Kidney epithelial cell (primary cell): Measurements from ENCODE around the gene MEOX1. TPM values are rescaled to one million over a fixed set of nuclear protein-coding genes. Genes with fewer than 3 reads are reported as not detected.
"Not testable (repeated sequence)": the region's sequence is repeated elsewhere in the genome, so short reads cannot be mapped to it uniquely, and the experiment has no call there.

Source experiments
- DNase-seq: peaks from one replicate; pipeline ENCODE4 v3.0.0-alpha.2; 2010; ENCODE audit warnings: low read depth
- H3K27me3 ChIP-seq: 2 replicates; pipeline ENCODE4 v1.6.0; 2011; ENCODE audit warnings: low read length; ENCODE audit not compliant: control insufficient read depth, insufficient read depth
- H3K36me3 ChIP-seq: 2 replicates; pipeline ENCODE4 v1.5.1; 2011; ENCODE audit warnings: low read length; ENCODE audit not compliant: control insufficient read depth, insufficient read depth
- H3K4me3 ChIP-seq: 2 replicates; pipeline ENCODE4 v1.5.1; 2011; ENCODE audit warnings: low read depth, mild to moderate bottlenecking, control low read depth, low read length
- CTCF ChIP-seq: IDR thresholded peaks from 2 replicates; pipeline ENCODE4 v1.5.1; 2011; ENCODE audit warnings: mild to moderate bottlenecking, moderate library complexity, low read length, control low read depth, inconsistent platforms; ENCODE audit not compliant: insufficient read depth, poor library complexity, severe bottlenecking
- total RNA-seq: library from RNA; depleted of rRNA; stranded (reverse); fragments of >200 nt; gene quantifications from 2 replicates; pipeline ENCODE4 v1.2.3, GENCODE V29; 2015

MEOX1 gene
- total RNA-seq, 1 donor from 2014 or later = 2.6 TPM

GRCh38 chr17:43609613-43610385, 51.9 kb downstream of the MEOX1 start:
- H3K27me3 ChIP-seq = peaks cover 2% of the 10 kb centered on the region
- H3K4me3 ChIP-seq = no peak overlapping the region
- DNase-seq = no peak
- H3K36me3 ChIP-seq = no peaks in the 10 kb centered on the region
- TF ChIP-seq CTCF = no peak

- Histone ChIP-seq H3K27me3 (peaks cover 2% of the 10 kb centered on the region), H3K36me3 (no peaks in the 10 kb centered on the region), H3K4me3 (no peak overlapping the region)
- TF ChIP-seq CTCF = no peak
- DNase-seq = peak; percentile 37
These were observed 53.4 kb downstream of the MEOX1 start for GRCh38 chr17:43608313-43608712.

GRCh38 chr17:43604549-43604948, 57.2 kb downstream of the MEOX1 start:
- no peak for TF ChIP-seq CTCF
- Histone ChIP-seq H3K36me3 (no peaks in the 10 kb centered on the region), H3K4me3 (no peak overlapping the region), H3K27me3 (peaks cover 2% of the 10 kb centered on the region)
- DNase-seq = no peak

GRCh38 chr17:43603321-43603720, 58.4 kb downstream of the MEOX1 start:
- Histone ChIP-seq H3K36me3 (no peaks in the 10 kb centered on the region), H3K4me3 (no peak overlapping the region), H3K27me3 (peaks cover 2% of the 10 kb centered on the region)
- TF ChIP-seq CTCF = no peak
- DNase-seq = no peak

- H3K36me3 ChIP-seq, H3K27me3 ChIP-seq, H3K4me3 ChIP-seq, DNase-seq: not testable (repeated sequence)
These were observed 59.2 kb downstream of the MEOX1 start for GRCh38 chr17:43602556-43602955.

- H3K27me3 ChIP-seq = peaks cover 2% of the 10 kb centered on the region
- H3K4me3 ChIP-seq = no peak overlapping the region
- TF ChIP-seq CTCF = no peak
- no peak for DNase-seq
- H3K36me3 ChIP-seq = no peaks in the 10 kb centered on the region
These were observed 60.3 kb downstream of the MEOX1 start for GRCh38 chr17:43601280-43602039.
